OCI-LY7 (cell line): ENCODE data around the gene CCT7. TPM values are rescaled to one million over a fixed set of nuclear protein-coding genes. Genes with fewer than 3 reads are reported as not detected.

Experiments
- BruUV-seq: library from RNA; stranded (reverse); fragments of 400-500 nt; replicated peaks from 2 replicates; lab custom pipeline; 2021; lab: Mats Ljungman, UMichigan
- CTCF ChIA-PET: fragments of 300-600 bp; sonication (Branson Sonifier 250); formaldehyde crosslinking; loops from one replicate; lab custom pipeline; 2022; ENCODE audit warnings: antibody characterized with exemption; ENCODE audit not compliant: unreplicated experiment; lab: Charles Lee
- POLR2A ChIA-PET: fragments of 300-600 bp; sonication (Branson Sonifier 250); formaldehyde crosslinking; loops from one replicate; lab custom pipeline; 2022; ENCODE audit warnings: antibody characterized with exemption; lab: Charles Lee
- DNase-seq: peaks from one replicate; pipeline ENCODE4 v3.0.0-alpha.2; 2015; ENCODE audit warnings: low spot score
- H2AFZ ChIP-seq: fragments of 200-600 bp; sonication (generic), shearing (Covaris generic); 2 replicates; pipeline ENCODE4 v1.6.1; 2014; ENCODE audit warnings: mild to moderate bottlenecking, antibody characterized with exemption, low read length, moderate library complexity
- H3K27ac ChIP-seq: fragments of 200-600 bp; sonication (generic); 2 replicates; pipeline ENCODE4 v1.5.1; 2014; ENCODE audit warnings: mixed run types, low read depth, mild to moderate bottlenecking, moderate library complexity, low read length, inconsistent platforms; ENCODE audit not compliant: poor library complexity, severe bottlenecking
- H3K36me3 ChIP-seq: fragments of 200-600 bp; sonication (generic); 2 replicates; pipeline ENCODE4 v1.6.1; 2014; ENCODE audit warnings: mild to moderate bottlenecking, antibody characterized with exemption, low read length, moderate library complexity, mixed read lengths; ENCODE audit not compliant: insufficient read depth
- H3K4me1 ChIP-seq: fragments of 200-600 bp; sonication (generic); 2 replicates; pipeline ENCODE4 v1.5.1; 2014; ENCODE audit warnings: mild to moderate bottlenecking, low read length; ENCODE audit not compliant: insufficient read depth, poor library complexity, severe bottlenecking
- H3K4me2 ChIP-seq: fragments of 200-600 bp; sonication (generic); 2 replicates; pipeline ENCODE4 v1.6.1; 2014; ENCODE audit warnings: mild to moderate bottlenecking, low read length
- H3K4me3 ChIP-seq: fragments of 200-600 bp; sonication (generic); 2 replicates; pipeline ENCODE4 v1.5.1; 2014; ENCODE audit warnings: mild to moderate bottlenecking, low read depth, low read length; ENCODE audit not compliant: poor library complexity, severe bottlenecking
- H3K79me2 ChIP-seq: fragments of 200-600 bp; sonication (generic); 2 replicates; pipeline ENCODE4 v1.6.1; 2016; ENCODE audit warnings: low read depth, mild to moderate bottlenecking, low read length, moderate library complexity, mixed read lengths; ENCODE audit not compliant: insufficient read depth
- H3K9me2 ChIP-seq: fragments of 200-600 bp; sonication (generic); 2 replicates; pipeline ENCODE4 v1.6.1; 2016; ENCODE audit warnings: mild to moderate bottlenecking, low read length, mixed read lengths; ENCODE audit not compliant: insufficient read depth
- H3K9me3 ChIP-seq: fragments of 200-600 bp; sonication (generic); 2 replicates; pipeline ENCODE4 v1.6.1; 2014; ENCODE audit warnings: mild to moderate bottlenecking, mixed run types, low read length, mixed read lengths
- H4K20me1 ChIP-seq: fragments of 200-600 bp; sonication (generic); 2 replicates; pipeline ENCODE4 v1.6.1; 2014; ENCODE audit warnings: mild to moderate bottlenecking, antibody characterized with exemption, low read length, moderate library complexity, mixed read lengths; ENCODE audit not compliant: insufficient read depth
- EZH2phosphoT487 ChIP-seq: fragments of 200-600 bp; sonication (generic); IDR thresholded peaks from 2 replicates; pipeline ENCODE4 v1.6.1; 2018; ENCODE audit warnings: low read depth, borderline replicate concordance, mild to moderate bottlenecking, mixed run types, antibody characterized with exemption, low read length, moderate library complexity, mixed read lengths
- intact Hi-C: fragments of 100-400 bp; cut with micrococcal nuclease; formaldehyde crosslinking; loops from one replicate; pipeline ENCODE4 v1.10.0; 2022; ENCODE audit not compliant: unreplicated experiment
- total RNA-seq, 2 experiments: library from RNA; depleted of rRNA in 1 of 2; stranded (reverse); fragments of >200 nt in 1 of 2; shearing (Covaris generic) in 1 of 2; gene quantifications; 2 replicates each; pipeline ENCODE4 v1.2.3, GENCODE V29; 2014 to 2022
- TF ChIP-seq, protein P1 (sequence below): fragments of 200-600 bp; sonication (generic); conservative IDR thresholded peaks from 2 replicates; pipeline ENCODE4 v1.5.1; 2014; ENCODE audit warnings: mild to moderate bottlenecking, antibody characterized with exemption, low read length, moderate library complexity, mixed read lengths

CCT7 gene
- total RNA-seq, 2 experiments from 2014 or later: 334 to 347 TPM

GRCh38 chr2:73218298-73218697 is 15.8 kb upstream of the CCT7 start:
- Histone ChIP-seq H2AFZ (no peak overlapping the region), H3K4me2 (no peak overlapping the region), H4K20me1 (no peaks in the 10 kb centered on the region), H3K9me2 (no peaks in the 10 kb centered on the region), H3K79me2 (peaks cover 35% of the 10 kb centered on the region), H3K4me1 (peaks cover 18% of the 10 kb centered on the region), H3K9me3 (no peaks in the 10 kb centered on the region), H3K27ac (no peak overlapping the region), H3K4me3 (no peak overlapping the region), H3K36me3 (peaks cover 37% of the 10 kb centered on the region)
- no peak for TF ChIP-seq EZH2phosphoT487
- TF ChIP-seq, protein P1, sequence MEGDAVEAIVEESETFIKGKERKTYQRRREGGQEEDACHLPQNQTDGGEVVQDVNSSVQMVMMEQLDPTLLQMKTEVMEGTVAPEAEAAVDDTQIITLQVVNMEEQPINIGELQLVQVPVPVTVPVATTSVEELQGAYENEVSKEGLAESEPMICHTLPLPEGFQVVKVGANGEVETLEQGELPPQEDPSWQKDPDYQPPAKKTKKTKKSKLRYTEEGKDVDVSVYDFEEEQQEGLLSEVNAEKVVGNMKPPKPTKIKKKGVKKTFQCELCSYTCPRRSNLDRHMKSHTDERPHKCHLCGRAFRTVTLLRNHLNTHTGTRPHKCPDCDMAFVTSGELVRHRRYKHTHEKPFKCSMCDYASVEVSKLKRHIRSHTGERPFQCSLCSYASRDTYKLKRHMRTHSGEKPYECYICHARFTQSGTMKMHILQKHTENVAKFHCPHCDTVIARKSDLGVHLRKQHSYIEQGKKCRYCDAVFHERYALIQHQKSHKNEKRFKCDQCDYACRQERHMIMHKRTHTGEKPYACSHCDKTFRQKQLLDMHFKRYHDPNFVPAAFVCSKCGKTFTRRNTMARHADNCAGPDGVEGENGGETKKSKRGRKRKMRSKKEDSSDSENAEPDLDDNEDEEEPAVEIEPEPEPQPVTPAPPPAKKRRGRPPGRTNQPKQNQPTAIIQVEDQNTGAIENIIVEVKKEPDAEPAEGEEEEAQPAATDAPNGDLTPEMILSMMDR: no peak
- BruUV-seq: no TSS peak
- POLR2A ChIA-PET: interaction anchor here (1.4 kb wide), 1 partner anchor 30 kb away, joined by 3 read pairs; no protein-coding TSS in a partner anchor
- intact Hi-C loops: no loop called here
- no peak for DNase-seq
- CTCF ChIA-PET: interaction anchor here (0.6 kb wide), 1 partner anchor 43 kb away, joined by 3 read pairs; no protein-coding TSS in a partner anchor

DNA sequence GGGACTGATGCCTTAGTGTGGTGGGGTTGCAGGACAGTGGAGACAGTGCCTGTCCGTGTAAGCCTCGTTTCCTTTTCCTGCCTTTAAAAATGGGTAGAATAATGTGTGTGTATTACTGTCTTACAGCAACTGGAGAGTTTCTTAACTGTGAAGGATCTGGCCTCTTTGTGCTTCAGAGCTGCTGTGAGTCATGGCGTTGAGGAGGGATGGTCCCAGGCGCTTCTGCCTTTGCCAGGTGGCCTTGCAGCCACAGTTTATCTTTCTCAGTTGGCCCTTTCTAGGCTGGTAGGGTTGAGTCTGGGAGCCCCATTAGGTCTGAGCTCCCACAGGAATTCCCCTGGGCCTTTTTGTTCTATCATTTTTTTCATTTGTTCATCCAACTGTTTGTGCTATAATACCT is 10.3 kb upstream of the CCT7 start:
- CTCF ChIA-PET: no interaction called here
- H3K4me2 ChIP-seq: no peak overlapping the region
- intact Hi-C loops: no loop called here
- H3K4me1 ChIP-seq: no peaks in the 10 kb centered on the region
- no peak for DNase-seq
- H3K9me2 ChIP-seq: no peaks in the 10 kb centered on the region
- TF ChIP-seq, protein P1: no peak
- TF ChIP-seq EZH2phosphoT487: no peak
- no peaks in the 10 kb centered on the region for H3K9me3 ChIP-seq
- H4K20me1 ChIP-seq: no peaks in the 10 kb centered on the region
- H3K36me3 ChIP-seq: peaks cover 85% of the 10 kb centered on the region
- H3K4me3 ChIP-seq: no peak overlapping the region
- POLR2A ChIA-PET: interaction anchor here (0.7 kb wide), 1 partner anchor 12 kb away, joined by 3 read pairs; no protein-coding TSS in a partner anchor
- no TSS peak for BruUV-seq
- no peak overlapping the region for H2AFZ ChIP-seq
- H3K79me2 ChIP-seq: no peaks in the 10 kb centered on the region
- no peak overlapping the region for H3K27ac ChIP-seq

- TF ChIP-seq, protein P1: no peak
- TF ChIP-seq EZH2phosphoT487: no peak
- ChIA-PET POLR2A (no interaction called here), CTCF (interaction anchor here (1.2 kb wide), 1 partner anchor 14 kb away, joined by 4 read pairs; no protein-coding TSS in a partner anchor)
- Histone ChIP-seq H3K9me2 (no peaks in the 10 kb centered on the region), H3K4me1 (no peaks in the 10 kb centered on the region), H3K4me2 (no peak overlapping the region), H3K4me3 (no peak overlapping the region), H3K79me2 (no peaks in the 10 kb centered on the region), H3K9me3 (no peaks in the 10 kb centered on the region), H4K20me1 (no peaks in the 10 kb centered on the region), H3K27ac (no peak overlapping the region), H2AFZ (no peak overlapping the region), H3K36me3 (peaks cover 90% of the 10 kb centered on the region)
- no TSS peak for BruUV-seq
- intact Hi-C loops: no loop called here
- DNase-seq: no peak
Observed at GRCh38 chr2:73225513-73226360, 8.4 kb upstream of the CCT7 start.
